Skeletal muscle tissue (tissue), 4 donors: ENCODE data around the gene MDM1. TPM values are rescaled to one million over a fixed set of nuclear protein-coding genes. Genes with fewer than 3 reads are reported as not detected.

ENCODE experiments used
- H3K27ac ChIP-seq: one replicate; pipeline ENCODE4 v1.7.0; 2013; ENCODE audit warnings: mild to moderate bottlenecking, low read depth, low read length, inconsistent platforms
- H3K27me3 ChIP-seq, 3 donors: one replicate each; pipeline ENCODE4 v1.7.0; 2013; ENCODE audit warnings: low read length in 3 of 3; ENCODE audit not compliant: control insufficient read depth in 3 of 3, insufficient read depth in 3 of 3
- H3K36me3 ChIP-seq, 3 donors: one replicate each; pipeline ENCODE4 v1.7.0; 2013; ENCODE audit warnings: low read length in 3 of 3; ENCODE audit not compliant: control insufficient read depth in 3 of 3, insufficient read depth in 3 of 3
- H3K4me1 ChIP-seq, 3 donors: one replicate each; pipeline ENCODE4 v1.7.0; 2013; ENCODE audit warnings: low read length in 3 of 3, mild to moderate bottlenecking in 3 of 3; ENCODE audit not compliant: control insufficient read depth in 3 of 3, insufficient read depth in 3 of 3
- H3K4me3 ChIP-seq, 3 donors: one replicate each; pipeline ENCODE4 v1.7.0; 2013; ENCODE audit warnings: low read length in 3 of 3
- H3K9ac ChIP-seq, 3 donors: one replicate each; pipeline ENCODE4 v1.7.0; 2013; ENCODE audit warnings: low read length in 3 of 3, mild to moderate bottlenecking in 3 of 3, moderate library complexity in 2 of 3, low read depth in 1 of 3
- H3K9me3 ChIP-seq, 3 donors: one replicate each; pipeline ENCODE4 v1.7.0; 2013; ENCODE audit warnings: low read length in 3 of 3; ENCODE audit not compliant: control insufficient read depth in 3 of 3
- total RNA-seq: library from RNA; depleted of rRNA; stranded (reverse); fragments of >200 nt; gene quantifications from one replicate; pipeline ENCODE4 v1.2.3, GENCODE V29; 2014
- donor health status: Osteomylitis.

The MDM1 gene
- total RNA-seq, 1 donor from 2014 or later = 8.9 TPM

GRCh38 chr12:68370006-68370590 lies 37.9 kb upstream of the MDM1 start:
- Histone ChIP-seq H3K9me3 (no peaks in the 10 kb centered on the region), H3K27me3 (no peaks in the 10 kb centered on the region), H3K27ac (no peak overlapping the region), H3K4me1 (peaks cover 18 to 39% (median 21%) of the 10 kb centered on the region in 3 donors), H3K4me3 (no peak overlapping the region), H3K9ac (no peak overlapping the region), H3K36me3 (no peaks in the 10 kb centered on the region)

- Histone ChIP-seq H3K9ac (no peak overlapping the region), H3K36me3 (no peaks in the 10 kb centered on the region), H3K27me3 (no peaks in the 10 kb centered on the region), H3K9me3 (no peaks in the 10 kb centered on the region), H3K4me3 (no peak overlapping the region), H3K4me1 (peaks cover 10 to 27% (median 12%) of the 10 kb centered on the region in 3 donors), H3K27ac (no peak overlapping the region)
These were observed 36.2 kb upstream of the MDM1 start for GRCh38 chr12:68368327-68368726.

- H3K4me1 ChIP-seq = peaks cover 10 to 25% (median 12%) of the 10 kb centered on the region in 3 donors
- no peak overlapping the region for H3K27ac ChIP-seq
- H3K36me3 ChIP-seq = no peaks in the 10 kb centered on the region
- no peak overlapping the region for H3K4me3 ChIP-seq
- H3K27me3 ChIP-seq = no peaks in the 10 kb centered on the region
- no peaks in the 10 kb centered on the region for H3K9me3 ChIP-seq
- no peak overlapping the region for H3K9ac ChIP-seq
These were observed 35.7 kb upstream of the MDM1 start for GRCh38 chr12:68367903-68368302.

GRCh38 chr12:68367116-68367515 lies 35.0 kb upstream of the MDM1 start:
- Histone ChIP-seq H3K4me3 (no peak overlapping the region), H3K27ac (no peak overlapping the region), H3K36me3 (no peaks in the 10 kb centered on the region), H3K4me1 (peaks cover 10 to 22% (median 12%) of the 10 kb centered on the region in 3 donors), H3K27me3 (no peaks in the 10 kb centered on the region), H3K9ac (no peak overlapping the region), H3K9me3 (no peaks in the 10 kb centered on the region)

GRCh38 chr12:68364893-68365725 lies 32.9 kb upstream of the MDM1 start:
- no peaks in the 10 kb centered on the region for H3K36me3 ChIP-seq
- peak overlapping the region; percentile 58 to 72 (median 64) for H3K4me3 ChIP-seq
- H3K4me1 ChIP-seq = peaks cover 10 to 14% (median 12%) of the 10 kb centered on the region in 3 donors
- H3K9me3 ChIP-seq = no peaks in the 10 kb centered on the region
- H3K27ac ChIP-seq = peak overlapping the region; percentile 77
- no peaks in the 10 kb centered on the region for H3K27me3 ChIP-seq
- peak overlapping the region; percentile 4 to 79 (median 75) for H3K9ac ChIP-seq

GRCh38 chr12:68364328-68364727 lies 32.2 kb upstream of the MDM1 start:
- no peaks in the 10 kb centered on the region for H3K27me3 ChIP-seq
- peaks cover 10% of the 10 kb centered on the region in 3 donors for H3K4me1 ChIP-seq
- peak overlapping the region in 2 of 3 donors; percentile 4 to 79 for H3K9ac ChIP-seq
- H3K4me3 ChIP-seq = peak overlapping the region in 1 of 3 donors; percentile 64
- no peaks in the 10 kb centered on the region for H3K36me3 ChIP-seq
- peak overlapping the region; percentile 77 for H3K27ac ChIP-seq
- H3K9me3 ChIP-seq = no peaks in the 10 kb centered on the region

- H3K9ac ChIP-seq = no peak overlapping the region
- no peak overlapping the region for H3K4me3 ChIP-seq
- no peak overlapping the region for H3K27ac ChIP-seq
- no peaks in the 10 kb centered on the region for H3K27me3 ChIP-seq
- no peaks in the 10 kb centered on the region for H3K9me3 ChIP-seq
- peaks cover 13 to 17% (median 17%) of the 10 kb centered on the region in 3 donors for H3K4me1 ChIP-seq
- H3K36me3 ChIP-seq = no peaks in the 10 kb centered on the region
These were observed 29.8 kb upstream of the MDM1 start for GRCh38 chr12:68361953-68362352.

GRCh38 chr12:68359674-68360073 lies 27.5 kb upstream of the MDM1 start:
- H3K27ac ChIP-seq = no peak overlapping the region
- H3K9ac ChIP-seq = no peak overlapping the region
- H3K36me3 ChIP-seq = no peaks in the 10 kb centered on the region
- H3K9me3 ChIP-seq = no peaks in the 10 kb centered on the region
- peaks cover 5 to 9% (median 9%) of the 10 kb centered on the region in 3 donors for H3K4me1 ChIP-seq
- H3K4me3 ChIP-seq = no peak overlapping the region
- no peaks in the 10 kb centered on the region for H3K27me3 ChIP-seq

- H3K4me1 ChIP-seq = peaks cover 4 to 8% (median 7%) of the 10 kb centered on the region in 3 donors
- no peak overlapping the region for H3K4me3 ChIP-seq
- H3K27ac ChIP-seq = no peak overlapping the region
- H3K9ac ChIP-seq = peak overlapping the region; percentile 29 to 67 (median 42)
- H3K9me3 ChIP-seq = no peaks in the 10 kb centered on the region
- no peaks in the 10 kb centered on the region for H3K27me3 ChIP-seq
- H3K36me3 ChIP-seq = no peaks in the 10 kb centered on the region
These were observed 26.6 kb upstream of the MDM1 start for GRCh38 chr12:68358532-68359485.
